ENCODE measurements around the gene CCDC172. TPM values are rescaled to one million over a fixed set of nuclear protein-coding genes. Genes with fewer than 3 reads are reported as not detected.

Gene CCDC172
- polyA plus RNA-seq, 1 experiment, result not detected

DNA sequence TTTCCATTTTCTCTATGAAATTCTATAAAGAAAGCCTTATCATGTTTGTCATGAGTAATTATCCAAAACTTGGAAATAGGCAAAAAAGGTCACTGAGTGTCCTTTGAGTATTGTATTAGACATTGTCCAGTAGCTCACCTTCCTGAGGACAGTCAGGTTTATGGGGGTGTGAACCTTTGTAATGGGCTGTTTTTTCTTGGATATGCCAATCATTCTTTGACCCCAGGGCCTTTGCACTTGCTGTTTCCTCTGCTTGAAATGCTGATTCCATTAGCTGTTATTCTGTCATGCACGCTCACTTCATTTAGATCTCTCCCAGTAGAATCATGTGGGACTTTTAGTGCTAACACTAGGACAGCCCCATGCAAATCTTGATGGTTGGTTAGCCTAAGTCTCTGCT is 4.9 kb downstream of the CCDC172 start:
- DNase-seq (ENCODE audit: low read depth), result no peak
- ChIA-PET POLR2A (no interaction called here), CTCF (no interaction called here)
- Histone ChIP-seq H3K36me3 (ENCODE audit: control insufficient read depth, insufficient read depth, low read length) (no peaks in the 10 kb centered on the region), H3K27me3 (ENCODE audit: control insufficient read depth, insufficient read depth, low read length) (no peaks in the 10 kb centered on the region), H3K4me3 (ENCODE audit: low read depth, low read length) (no peak overlapping the region)
- TF ChIP-seq, protein P1, sequence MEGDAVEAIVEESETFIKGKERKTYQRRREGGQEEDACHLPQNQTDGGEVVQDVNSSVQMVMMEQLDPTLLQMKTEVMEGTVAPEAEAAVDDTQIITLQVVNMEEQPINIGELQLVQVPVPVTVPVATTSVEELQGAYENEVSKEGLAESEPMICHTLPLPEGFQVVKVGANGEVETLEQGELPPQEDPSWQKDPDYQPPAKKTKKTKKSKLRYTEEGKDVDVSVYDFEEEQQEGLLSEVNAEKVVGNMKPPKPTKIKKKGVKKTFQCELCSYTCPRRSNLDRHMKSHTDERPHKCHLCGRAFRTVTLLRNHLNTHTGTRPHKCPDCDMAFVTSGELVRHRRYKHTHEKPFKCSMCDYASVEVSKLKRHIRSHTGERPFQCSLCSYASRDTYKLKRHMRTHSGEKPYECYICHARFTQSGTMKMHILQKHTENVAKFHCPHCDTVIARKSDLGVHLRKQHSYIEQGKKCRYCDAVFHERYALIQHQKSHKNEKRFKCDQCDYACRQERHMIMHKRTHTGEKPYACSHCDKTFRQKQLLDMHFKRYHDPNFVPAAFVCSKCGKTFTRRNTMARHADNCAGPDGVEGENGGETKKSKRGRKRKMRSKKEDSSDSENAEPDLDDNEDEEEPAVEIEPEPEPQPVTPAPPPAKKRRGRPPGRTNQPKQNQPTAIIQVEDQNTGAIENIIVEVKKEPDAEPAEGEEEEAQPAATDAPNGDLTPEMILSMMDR (IDR thresholded peaks at IDR 0.05; ENCODE audit: insufficient read depth, low read depth, low read length), result no peak

DNA sequence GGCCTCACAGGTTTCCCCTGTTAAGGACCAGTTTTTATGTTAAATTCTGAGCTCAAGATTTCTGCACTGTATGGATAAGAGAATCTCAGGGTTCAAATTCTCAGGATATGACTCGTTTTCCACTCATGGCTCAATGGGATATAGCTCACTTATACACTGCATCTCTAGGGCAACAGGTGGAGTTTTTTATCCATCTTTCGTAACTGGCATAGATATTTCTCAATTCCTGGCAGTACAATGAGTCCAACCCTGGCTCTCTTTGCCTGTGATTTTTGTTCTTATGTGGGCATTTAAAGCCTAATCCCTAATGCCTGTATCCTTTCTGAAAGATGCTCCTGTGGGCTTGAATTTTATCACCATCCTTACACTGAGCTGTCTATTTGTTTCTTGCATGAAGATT is 7.6 kb downstream of the CCDC172 start:
- Histone ChIP-seq H3K36me3 (ENCODE audit: control insufficient read depth, insufficient read depth, low read length) (no peaks in the 10 kb centered on the region), H3K27me3 (ENCODE audit: control insufficient read depth, insufficient read depth, low read length) (no peaks in the 10 kb centered on the region), H3K4me3 (ENCODE audit: low read depth, low read length) (no peak overlapping the region)
- ChIA-PET POLR2A (no interaction called here), CTCF (no interaction called here)
- no peak for DNase-seq (ENCODE audit: low read depth)
- TF ChIP-seq, protein P1 (IDR thresholded peaks at IDR 0.05; ENCODE audit: insufficient read depth, low read depth, low read length), result no peak

DNA sequence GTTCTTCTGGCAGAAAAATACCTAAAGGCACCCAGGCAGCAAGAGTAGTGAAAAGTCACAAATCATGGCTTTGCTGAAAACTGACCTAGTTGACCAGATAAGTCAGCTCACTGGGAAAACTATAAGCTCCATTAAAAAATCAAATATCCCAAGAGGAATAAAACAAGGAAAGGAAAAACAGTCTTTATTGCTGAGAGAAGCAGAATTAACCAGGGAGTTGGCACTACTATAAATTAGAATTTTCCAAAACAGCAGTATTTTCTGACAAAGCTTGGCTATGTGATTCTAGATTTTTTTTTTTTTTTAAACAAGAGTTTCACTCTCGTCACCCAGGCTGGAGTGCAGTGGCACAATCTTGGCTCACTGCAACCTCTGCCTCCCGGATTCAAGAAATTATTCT is 12.6 kb downstream of the CCDC172 start:
- POLR2A ChIA-PET, result no interaction called here
- Histone ChIP-seq H3K36me3 (ENCODE audit: control insufficient read depth, insufficient read depth, low read length) (no peaks in the 10 kb centered on the region), H3K27me3 (ENCODE audit: control insufficient read depth, insufficient read depth, low read length) (no peaks in the 10 kb centered on the region), H3K4me3 (ENCODE audit: low read depth, low read length) (no peak overlapping the region)
- CTCF ChIA-PET, result interaction anchor here (0.6 kb wide), 1 partner anchor 1129 kb away, joined by 3 read pairs; no protein-coding TSS in a partner anchor
- DNase-seq (ENCODE audit: low read depth), result no peak
- TF ChIP-seq, protein P1 (IDR thresholded peaks at IDR 0.05; ENCODE audit: insufficient read depth, low read depth, low read length), result no peak

DNA sequence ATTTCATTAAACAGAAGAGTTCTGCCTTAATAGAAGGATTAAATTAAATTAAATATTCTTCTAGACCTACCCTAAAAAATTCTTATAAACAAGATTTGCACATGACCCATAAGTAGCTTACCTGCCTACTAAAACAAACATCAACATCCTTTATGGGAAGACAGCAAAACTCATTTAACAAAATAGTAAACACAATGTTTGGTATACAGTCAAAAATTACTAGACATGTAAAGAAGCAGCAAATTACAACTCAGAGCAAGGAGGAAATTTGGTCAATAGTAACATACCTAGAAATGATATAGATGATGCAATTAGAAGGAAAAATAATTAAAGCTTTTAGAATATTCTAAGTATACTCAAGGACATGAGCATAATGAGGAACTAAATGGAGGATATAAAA is 27.9 kb downstream of the CCDC172 start:
- ChIA-PET CTCF (interaction anchor here (1.2 kb wide), 1 partner anchor 646 kb away, joined by 3 read pairs; no protein-coding TSS in a partner anchor), POLR2A (no interaction called here)

DNA sequence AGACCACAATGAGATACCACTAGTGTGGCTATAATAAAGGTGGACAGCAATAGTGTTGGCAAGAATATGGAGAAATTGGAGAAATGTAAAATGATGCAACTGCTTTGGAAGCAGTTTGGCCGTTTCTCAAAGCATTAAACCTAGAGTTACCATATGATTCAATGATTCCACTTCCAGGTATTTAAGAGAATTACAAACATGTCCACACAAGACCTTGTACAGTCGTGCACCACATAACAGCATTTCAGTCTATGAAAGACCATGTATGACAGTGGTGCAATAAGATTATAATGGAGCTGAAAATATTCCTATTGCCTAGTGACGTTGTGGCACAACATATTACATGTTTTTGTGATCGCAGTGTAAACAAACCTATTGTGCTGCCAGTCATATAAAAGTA is 29.6 kb downstream of the CCDC172 start:
- H3K27me3 ChIP-seq (ENCODE audit: control insufficient read depth, insufficient read depth, low read length), result no peaks in the 10 kb centered on the region
- H3K36me3 ChIP-seq (ENCODE audit: control insufficient read depth, insufficient read depth, low read length), result no peaks in the 10 kb centered on the region
- CTCF ChIA-PET, result no interaction called here
- TF ChIP-seq, protein P1 (IDR thresholded peaks at IDR 0.05; ENCODE audit: insufficient read depth, low read depth, low read length), result no peak
- POLR2A ChIA-PET, result no interaction called here
- H3K4me3 ChIP-seq (ENCODE audit: low read depth, low read length), result no peak overlapping the region
- DNase-seq (ENCODE audit: low read depth), result no peak

More for the DNA sequence above, 27.9 kb downstream of the CCDC172 start:
- no peak for DNase-seq (ENCODE audit: low read depth)
- no peaks in the 10 kb centered on the region for H3K27me3 ChIP-seq (ENCODE audit: control insufficient read depth, insufficient read depth, low read length)
- no peak overlapping the region for H3K4me3 ChIP-seq (ENCODE audit: low read depth, low read length)
- H3K36me3 ChIP-seq (ENCODE audit: control insufficient read depth, insufficient read depth, low read length), result no peaks in the 10 kb centered on the region
- TF ChIP-seq, protein P1 (IDR thresholded peaks at IDR 0.05; ENCODE audit: insufficient read depth, low read depth, low read length), result no peak
